Lung (tissue), 12 donors: Measurements from ENCODE around the gene PTPN18. TPM values are rescaled to one million over a fixed set of nuclear protein-coding genes. Genes with fewer than 3 reads are reported as not detected.
"Not testable (repeated sequence)": the region's sequence is repeated elsewhere in the genome, so short reads cannot be mapped to it uniquely, and the experiment has no call there.

Experiments used
- ATAC-seq: fragments of 200-7000 bp; cut with Tn5 transposase; one replicate; pipeline ENCODE4 v1.9.1; 2020; ENCODE audit warnings: moderate number of reproducible peaks; ENCODE audit not compliant: insufficient read depth, low FRiP score
- DNase-seq, 3 donors: peaks; one replicate each; pipeline ENCODE4 v3.0.0-alpha.2; 2013 to 2017
- H3K27ac ChIP-seq, 2 donors: one replicate each; pipeline ENCODE4 v1.5.1; 2013; ENCODE audit warnings: mild to moderate bottlenecking in 2 of 2, moderate library complexity in 2 of 2, control low read depth in 1 of 2, inconsistent platforms in 1 of 2, low read depth in 1 of 2, low read length in 1 of 2
- H3K27me3 ChIP-seq, 3 donors: one replicate each; pipeline ENCODE4 v1.5.1; 2013; ENCODE audit warnings: low read length in 2 of 3; ENCODE audit not compliant: control insufficient read depth in 3 of 3, insufficient read depth in 3 of 3
- H3K36me3 ChIP-seq, 4 donors: one replicate each; pipeline ENCODE4 v1.5.1; 2013; ENCODE audit warnings: low read length in 4 of 4, mild to moderate bottlenecking in 1 of 4, moderate library complexity in 1 of 4; ENCODE audit not compliant: control insufficient read depth in 4 of 4, insufficient read depth in 4 of 4
- H3K4me1 ChIP-seq, 5 donors: one replicate each; pipeline ENCODE4 v1.5.1; 2013; ENCODE audit warnings: low read length in 5 of 5, mild to moderate bottlenecking in 2 of 5, moderate library complexity in 1 of 5; ENCODE audit not compliant: control insufficient read depth in 5 of 5, insufficient read depth in 5 of 5
- H3K4me3 ChIP-seq: one replicate; pipeline ENCODE4 v1.5.1; 2013; ENCODE audit warnings: mild to moderate bottlenecking, control low read depth, moderate library complexity
- H3K9ac ChIP-seq, 2 donors: one replicate each; pipeline ENCODE4 v1.5.1; 2013; ENCODE audit warnings: low read length in 2 of 2, control low read depth in 1 of 2; ENCODE audit not compliant: insufficient read depth in 1 of 2
- H3K9me3 ChIP-seq, 4 donors: one replicate each; pipeline ENCODE4 v1.5.1; 2013; ENCODE audit warnings: low read length in 3 of 4, mild to moderate bottlenecking in 1 of 4, moderate library complexity in 1 of 4; ENCODE audit not compliant: control insufficient read depth in 4 of 4, insufficient read depth in 3 of 4
- CTCF ChIP-seq: IDR thresholded peaks from 2 replicates; pipeline ENCODE4 v1.5.1; 2012; ENCODE audit warnings: mild to moderate bottlenecking; ENCODE audit errors: control extremely low read depth, extremely low read depth
- WGBS, 2 donors: extraction: QIAGEN DNeasy Blood & Tissue Kit; methylation state at CpG; one replicate each; pipeline ENCODE4 v1.1.7; 2013; 5-methylcytosine and 5-hydroxymethylcytosine counted together
- polyA plus RNA-seq, 2 donors: library from polyadenylated mRNA; stranded (reverse); fragments of 200-250 nt; gene quantifications; one replicate each; pipeline ENCODE4 v1.2.1, GENCODE V29; 2013
- total RNA-seq, 2 donors: library from RNA; depleted of rRNA in 1 of 2; stranded (reverse); fragments of >200 nt in 1 of 2; gene quantifications; one replicate each; pipeline ENCODE4 v1.2.1, GENCODE V29; 2014 to 2021
- donor health status: control.
- donor health status: control.
- donor health status: Bipolar disorder and iron deficiency.
- donor health status: healthy.
- donor health status: DM: yes; HTN: yes; CAD: no.

Gene PTPN18
- total and polyA plus RNA-seq, 4 donors, result 29.2 to 88.3 (median 59.7) TPM

- TF ChIP-seq CTCF, result peak; percentile 78
- ATAC-seq (peak; percentile 89), DNase-seq (peak; percentile 77 to 82 (median 81))
- Histone ChIP-seq H3K27me3 (peaks cover 3 to 17% (median 9%) of the 10 kb centered on the region in 3 donors), H3K9me3 (no peaks in the 10 kb centered on the region), H3K4me1 (peaks cover 0 to 5% (median 0%) of the 10 kb centered on the region in 5 donors), H3K4me3 (no peak overlapping the region), H3K9ac (no peak overlapping the region), H3K36me3 (no peaks in the 10 kb centered on the region), H3K27ac (no peak overlapping the region)
- 23 to 24% methylated on average over 29 of the region's 29 CpGs for WGBS, 2 donors
Observed at GRCh38 chr2:130332271-130333073, 23.4 kb upstream of the PTPN18 start.

- not testable (repeated sequence) for DNase-seq, H3K4me3 ChIP-seq, H3K27ac ChIP-seq, ATAC-seq, H3K9me3 ChIP-seq, H3K36me3 ChIP-seq, H3K9ac ChIP-seq, H3K4me1 ChIP-seq
- 87 to 89% methylated on average over 8 of the region's 8 CpGs for WGBS, 2 donors
- H3K27me3 ChIP-seq, result peaks cover 0 to 17% (median 9%) of the 10 kb centered on the region in 3 donors
Observed at GRCh38 chr2:130333253-130333652, 22.6 kb upstream of the PTPN18 start.

GRCh38 chr2:130334026-130334425, 21.8 kb upstream of the PTPN18 start:
- Histone ChIP-seq H3K4me3 (no peak overlapping the region), H3K27ac (no peak overlapping the region), H3K9ac (no peak overlapping the region), H3K36me3 (peaks cover 0 to 6% (median 5%) of the 10 kb centered on the region in 4 donors), H3K4me1 (peaks cover 0 to 8% (median 0%) of the 10 kb centered on the region in 5 donors), H3K9me3 (no peaks in the 10 kb centered on the region), H3K27me3 (peaks cover 0 to 17% (median 9%) of the 10 kb centered on the region in 3 donors)
- ATAC-seq, result no peak
- DNase-seq, result no peak
- TF ChIP-seq CTCF, result no peak
- WGBS, 2 donors, result 76 to 82% methylated on average over 6 of the region's 6 CpGs

- ATAC-seq (no peak), DNase-seq (no peak)
- no peak overlapping the region for H3K4me3 ChIP-seq
- peaks cover 0 to 15% (median 9%) of the 10 kb centered on the region in 4 donors for H3K36me3 ChIP-seq
- no peaks in the 10 kb centered on the region for H3K9me3 ChIP-seq
- H3K27me3 ChIP-seq, result peaks cover 0 to 13% (median 9%) of the 10 kb centered on the region in 3 donors
- H3K27ac ChIP-seq, result no peak overlapping the region
- TF ChIP-seq CTCF, result no peak
- H3K4me1 ChIP-seq, result peaks cover 0 to 8% (median 0%) of the 10 kb centered on the region in 5 donors
- no peak overlapping the region for H3K9ac ChIP-seq
Observed at GRCh38 chr2:130335226-130335625, 20.6 kb upstream of the PTPN18 start.
